ENCODE measurements around the gene CD83. TPM values are rescaled to one million over a fixed set of nuclear protein-coding genes. Genes with fewer than 3 reads are reported as not detected.
A peak's percentile ranks its signal among the peaks of the same experiment; 100 is the strongest.
"Not testable (repeated sequence)": the region's sequence is repeated elsewhere in the genome, so short reads cannot be mapped to it uniquely, and the experiment has no call there.

Gene CD83
- total and polyA plus RNA-seq, 4 donors, result 1.00 to 9.6 (median 7.3) TPM

GRCh38 chr6:14144678-14145113 is 27.1 kb downstream of the CD83 start:
- DNase-seq (peak; percentile 68 to 84), ATAC-seq (ENCODE audit: low FRiP score) (peak; percentile 74)
- WGBS, 2 donors, result 75 to 77% methylated on average over 8 of the region's 8 CpGs
- Histone ChIP-seq H3K4me3 (ENCODE audit: low read length in 2 of 2) (no peak overlapping the region), H3K27me3 (ENCODE audit: control insufficient read depth in 1 of 2, insufficient read depth in 2 of 2, low read length in 1 of 2) (no peaks in the 10 kb centered on the region), H3K9me3 (ENCODE audit: control insufficient read depth, low read length) (no peaks in the 10 kb centered on the region), H3K36me3 (ENCODE audit: control insufficient read depth in 1 of 2, insufficient read depth in 2 of 2, low read length in 1 of 2) (no peaks in the 10 kb centered on the region), H3K4me1 (ENCODE audit: control insufficient read depth in 1 of 2, insufficient read depth in 2 of 2, low read length in 2 of 2) (no peaks in the 10 kb centered on the region), H3K27ac (ENCODE audit: low read depth in 1 of 2, low read length in 2 of 2) (no peak overlapping the region)
- intact Hi-C loops (cut with DNase I), result loop anchor here (2.0 to 5.0 kb wide), 2 partner anchors 232 to 236 kb away; no protein-coding TSS in a partner anchor

- H3K36me3 ChIP-seq (ENCODE audit: control insufficient read depth in 1 of 2, insufficient read depth in 2 of 2, low read length in 1 of 2), result no peaks in the 10 kb centered on the region
- intact Hi-C loops (cut with DNase I), result no loop called here
- no peaks in the 10 kb centered on the region for H3K4me1 ChIP-seq (ENCODE audit: control insufficient read depth in 1 of 2, insufficient read depth in 2 of 2, low read length in 2 of 2)
- no peaks in the 10 kb centered on the region for H3K27me3 ChIP-seq (ENCODE audit: control insufficient read depth in 1 of 2, insufficient read depth in 2 of 2, low read length in 1 of 2)
- H3K4me3 ChIP-seq (ENCODE audit: low read length in 2 of 2), result no peak overlapping the region
- no peak overlapping the region for H3K27ac ChIP-seq (ENCODE audit: low read depth in 1 of 2, low read length in 2 of 2)
- 25 to 30% methylated on average over 10 of the region's 10 CpGs for WGBS, 2 donors
- ATAC-seq (ENCODE audit: low FRiP score) (no peak), DNase-seq (no peak)
- no peaks in the 10 kb centered on the region for H3K9me3 ChIP-seq (ENCODE audit: control insufficient read depth, low read length)
Measured at GRCh38 chr6:14146506-14147096, 29.0 kb downstream of the CD83 start.

GRCh38 chr6:14147891-14148290 is 30.3 kb downstream of the CD83 start:
- ATAC-seq (ENCODE audit: low FRiP score), result no peak
- intact Hi-C loops (cut with DNase I), result no loop called here

GRCh38 chr6:14148471-14148870 is 30.9 kb downstream of the CD83 start:
- Histone ChIP-seq H3K4me3 (ENCODE audit: low read length in 2 of 2) (no peak overlapping the region), H3K9me3 (ENCODE audit: control insufficient read depth, low read length) (no peaks in the 10 kb centered on the region), H3K36me3 (ENCODE audit: control insufficient read depth in 1 of 2, insufficient read depth in 2 of 2, low read length in 1 of 2) (no peaks in the 10 kb centered on the region), H3K27ac (ENCODE audit: low read depth in 1 of 2, low read length in 2 of 2) (no peak overlapping the region), H3K27me3 (ENCODE audit: control insufficient read depth in 1 of 2, insufficient read depth in 2 of 2, low read length in 1 of 2) (no peaks in the 10 kb centered on the region), H3K4me1 (ENCODE audit: control insufficient read depth in 1 of 2, insufficient read depth in 2 of 2, low read length in 2 of 2) (no peaks in the 10 kb centered on the region)
- ATAC-seq (ENCODE audit: low FRiP score) (no peak), DNase-seq (no peak)
- whole genome bisulfite sequencing, 2 donors, result 92% methylated on average over 5 of the region's 5 CpGs
- intact Hi-C loops (cut with DNase I), result no loop called here

More at GRCh38 chr6:14147891-14148290, 30.3 kb downstream of the CD83 start:
- Histone ChIP-seq H3K4me3 (ENCODE audit: low read length in 2 of 2) (no peak overlapping the region), H3K9me3 (ENCODE audit: control insufficient read depth, low read length) (no peaks in the 10 kb centered on the region), H3K27ac (ENCODE audit: low read depth in 1 of 2, low read length in 2 of 2) (no peak overlapping the region), H3K27me3 (ENCODE audit: control insufficient read depth in 1 of 2, insufficient read depth in 2 of 2, low read length in 1 of 2) (no peaks in the 10 kb centered on the region), H3K36me3 (ENCODE audit: control insufficient read depth in 1 of 2, insufficient read depth in 2 of 2, low read length in 1 of 2) (no peaks in the 10 kb centered on the region), H3K4me1 (ENCODE audit: control insufficient read depth in 1 of 2, insufficient read depth in 2 of 2, low read length in 2 of 2) (no peaks in the 10 kb centered on the region)
- no peak for DNase-seq
- WGBS, 2 donors, result 63 to 77% methylated on average over 7 of the region's 7 CpGs

GRCh38 chr6:14149053-14149738 is 31.6 kb downstream of the CD83 start:
- intact Hi-C loops (cut with DNase I), result no loop called here
- Histone ChIP-seq H3K9me3 (ENCODE audit: control insufficient read depth, low read length) (no peaks in the 10 kb centered on the region), H3K4me3 (ENCODE audit: low read length in 2 of 2) (no peak overlapping the region), H3K4me1 (ENCODE audit: control insufficient read depth in 1 of 2, insufficient read depth in 2 of 2, low read length in 2 of 2) (no peaks in the 10 kb centered on the region), H3K36me3 (ENCODE audit: control insufficient read depth in 1 of 2, insufficient read depth in 2 of 2, low read length in 1 of 2) (no peaks in the 10 kb centered on the region), H3K27me3 (ENCODE audit: control insufficient read depth in 1 of 2, insufficient read depth in 2 of 2, low read length in 1 of 2) (no peaks in the 10 kb centered on the region), H3K27ac (ENCODE audit: low read depth in 1 of 2, low read length in 2 of 2) (no peak overlapping the region)
- no peak for ATAC-seq (ENCODE audit: low FRiP score)
- 24 to 29% methylated on average over 6 of the region's 6 CpGs for WGBS, 2 donors
- DNase-seq, result no peak

GRCh38 chr6:14149739-14150130 is 32.2 kb downstream of the CD83 start:
- H3K4me1 ChIP-seq (ENCODE audit: control insufficient read depth in 1 of 2, insufficient read depth in 2 of 2, low read length in 2 of 2), result no peaks in the 10 kb centered on the region
- ATAC-seq (ENCODE audit: low FRiP score) (no peak), DNase-seq (no peak)
- no peaks in the 10 kb centered on the region for H3K36me3 ChIP-seq (ENCODE audit: control insufficient read depth in 1 of 2, insufficient read depth in 2 of 2, low read length in 1 of 2)
- H3K4me3 ChIP-seq (ENCODE audit: low read length in 2 of 2), result no peak overlapping the region
- intact Hi-C loops (cut with DNase I), result no loop called here
- no peaks in the 10 kb centered on the region for H3K27me3 ChIP-seq (ENCODE audit: control insufficient read depth in 1 of 2, insufficient read depth in 2 of 2, low read length in 1 of 2)
- H3K27ac ChIP-seq (ENCODE audit: low read depth in 1 of 2, low read length in 2 of 2), result no peak overlapping the region
- H3K9me3 ChIP-seq (ENCODE audit: control insufficient read depth, low read length), result no peaks in the 10 kb centered on the region
- WGBS, 2 donors, result 16 to 17% methylated on average over 7 of the region's 7 CpGs

- H3K4me1 ChIP-seq (ENCODE audit: control insufficient read depth in 1 of 2, insufficient read depth in 2 of 2, low read length in 2 of 2); intact Hi-C loops (cut with DNase I); DNase-seq; H3K9me3 ChIP-seq (ENCODE audit: control insufficient read depth, low read length); H3K36me3 ChIP-seq (ENCODE audit: control insufficient read depth in 1 of 2, insufficient read depth in 2 of 2, low read length in 1 of 2); H3K4me3 ChIP-seq (ENCODE audit: low read length in 2 of 2); H3K27ac ChIP-seq (ENCODE audit: low read depth in 1 of 2, low read length in 2 of 2); ATAC-seq (ENCODE audit: low FRiP score); H3K27me3 ChIP-seq (ENCODE audit: control insufficient read depth in 1 of 2, insufficient read depth in 2 of 2, low read length in 1 of 2): not testable (repeated sequence)
- WGBS, 2 donors, result 95 to 98% methylated on average over 3 of the region's 3 CpGs
Measured at GRCh38 chr6:14151300-14151699, 33.7 kb downstream of the CD83 start.

- no peak overlapping the region for H3K27ac ChIP-seq (ENCODE audit: low read depth in 1 of 2, low read length in 2 of 2)
- intact Hi-C loops (cut with DNase I), result no loop called here
- H3K36me3 ChIP-seq (ENCODE audit: control insufficient read depth in 1 of 2, insufficient read depth in 2 of 2, low read length in 1 of 2), result no peaks in the 10 kb centered on the region
- no peak for ATAC-seq (ENCODE audit: low FRiP score)
- H3K4me1 ChIP-seq (ENCODE audit: control insufficient read depth in 1 of 2, insufficient read depth in 2 of 2, low read length in 2 of 2), result no peaks in the 10 kb centered on the region
- no peak for DNase-seq
- no peaks in the 10 kb centered on the region for H3K9me3 ChIP-seq (ENCODE audit: control insufficient read depth, low read length)
- no peaks in the 10 kb centered on the region for H3K27me3 ChIP-seq (ENCODE audit: control insufficient read depth in 1 of 2, insufficient read depth in 2 of 2, low read length in 1 of 2)
- 89 to 92% methylated on average over 1 of the region's 1 CpG for WGBS, 2 donors
- no peak overlapping the region for H3K4me3 ChIP-seq (ENCODE audit: low read length in 2 of 2)
Measured at GRCh38 chr6:14151773-14152172, 34.2 kb downstream of the CD83 start.

GRCh38 chr6:14153228-14153627 is 35.7 kb downstream of the CD83 start:
- ATAC-seq (ENCODE audit: low FRiP score) (no peak), DNase-seq (no peak)
- no peak overlapping the region for H3K4me3 ChIP-seq (ENCODE audit: low read length in 2 of 2)
- intact Hi-C loops (cut with DNase I), result no loop called here
- no peak overlapping the region for H3K27ac ChIP-seq (ENCODE audit: low read depth in 1 of 2, low read length in 2 of 2)
- H3K4me1 ChIP-seq (ENCODE audit: control insufficient read depth in 1 of 2, insufficient read depth in 2 of 2, low read length in 2 of 2), result no peaks in the 10 kb centered on the region
- 93 to 99% methylated on average over 3 of the region's 3 CpGs for WGBS, 2 donors
- no peaks in the 10 kb centered on the region for H3K36me3 ChIP-seq (ENCODE audit: control insufficient read depth in 1 of 2, insufficient read depth in 2 of 2, low read length in 1 of 2)
- H3K27me3 ChIP-seq (ENCODE audit: control insufficient read depth in 1 of 2, insufficient read depth in 2 of 2, low read length in 1 of 2), result no peaks in the 10 kb centered on the region
- H3K9me3 ChIP-seq (ENCODE audit: control insufficient read depth, low read length), result no peaks in the 10 kb centered on the region

Data from aorta (tissue), 5 donors.